Measurements from ENCODE around the gene TMEM106C. TPM values are rescaled to one million over a fixed set of nuclear protein-coding genes. Genes with fewer than 3 reads are reported as not detected.

TMEM106C gene
- total and polyA plus RNA-seq, 9 of the 15 experiments (the other 6 are each of a cell fraction or from before 2014, with no cell fraction given): 37.6 to 183 (median 57.2) TPM

- H3K27me3 ChIP-seq (ENCODE audit: control insufficient read depth in 2 of 2, insufficient read depth in 2 of 2, low read length in 2 of 2): peaks cover 49 to 81% of the 10 kb centered on the region in 2 experiments
- no peak for FAIRE-seq
- no peaks in the 10 kb centered on the region for H3K36me3 ChIP-seq (ENCODE audit: control insufficient read depth, insufficient read depth, low read length)
- no peak overlapping the region for H2AFZ ChIP-seq (ENCODE audit: low read depth, low read length)
- peak; percentile 40; the same call in 2 of the 3 replicates for ATAC-seq
- H4K20me1 ChIP-seq (replicated peaks; ENCODE audit: control insufficient read depth, insufficient read depth, low read length): 0 out of 2 replicates have a peak, but pooled peaks cover 3% of the 10 kb centered on the region
- 12% methylated on average over 18 of the region's 18 CpGs for WGBS (ENCODE audit: insufficient coverage, low coverage, missing lambda C conversion rate)
- no peak for TF ChIP-seq ZNF23 (CRISPR knock-in tag; IDR thresholded peaks at IDR 0.05)
- H3K4me2 ChIP-seq (ENCODE audit: insufficient read depth, low read length): 0 out of 2 replicates have a peak overlapping the region, but pooled peaks have one; percentile 6
- H3K9ac ChIP-seq (ENCODE audit: insufficient read depth in 1 of 2, low read depth in 2 of 2, low read length in 2 of 2): no peak overlapping the region
- no peaks in the 10 kb centered on the region for H3K9me1 ChIP-seq (ENCODE audit: control insufficient read depth, insufficient read depth, low read length)
- H3K79me2 ChIP-seq (ENCODE audit: control insufficient read depth, insufficient read depth, low read length): no peaks in the 10 kb centered on the region
- intact Hi-C loops (cut with micrococcal nuclease): no loop called here
- DNase-seq (ENCODE audit: extremely low read depth in 1 of 4, low spot score in 3 of 4): peak in 1 of 4 experiments; percentile 16
- no peaks in the 10 kb centered on the region for H3K9me3 ChIP-seq (replicated peaks; ENCODE audit: control insufficient read depth, insufficient read depth, low read depth, low read length)
- H3K27ac ChIP-seq (ENCODE audit: extremely low read depth, low read depth, low read length): no peak overlapping the region
- no peak overlapping the region for H3K4me3 ChIP-seq
- in situ Hi-C loops (cut with MboI): no loop called here
- H3K4me1 ChIP-seq (replicated peaks in 1 of 2; ENCODE audit: control insufficient read depth in 2 of 2, insufficient read depth in 2 of 2, low read length in 2 of 2): peaks cover 0 to 28% of the 10 kb centered on the region in 2 experiments; a peak in 2 of 5 replicates
- CTCF ChIA-PET (ENCODE audit: low intra/inter-chr PET ratio): no interaction called here
- BruUV-seq (replicated peaks): no TSS peak
- POLR2A ChIA-PET: no interaction called here
Observed at GRCh38 chr12:48000878-48001504, 37.6 kb downstream of the TMEM106C start.

GRCh38 chr12:48001505-48002413 is 38.4 kb downstream of the TMEM106C start:
- Histone ChIP-seq H3K36me3 (ENCODE audit: control insufficient read depth, insufficient read depth, low read length) (no peaks in the 10 kb centered on the region), H3K27me3 (ENCODE audit: control insufficient read depth in 2 of 2, insufficient read depth in 2 of 2, low read length in 2 of 2) (peaks cover 54 to 78% of the 10 kb centered on the region in 2 experiments), H3K4me1 (replicated peaks in 1 of 2; ENCODE audit: control insufficient read depth in 2 of 2, insufficient read depth in 2 of 2, low read length in 2 of 2) (peaks cover 0 to 28% of the 10 kb centered on the region in 2 experiments; a peak in 2 of 5 replicates), H3K9me3 (replicated peaks; ENCODE audit: control insufficient read depth, insufficient read depth, low read depth, low read length) (no peaks in the 10 kb centered on the region), H3K4me3 (no peak overlapping the region), H4K20me1 (replicated peaks; ENCODE audit: control insufficient read depth, insufficient read depth, low read length) (0 out of 2 replicates have a peak, but pooled peaks cover 3% of the 10 kb centered on the region), H3K9ac (ENCODE audit: insufficient read depth in 1 of 2, low read depth in 2 of 2, low read length in 2 of 2) (no peak overlapping the region), H2AFZ (ENCODE audit: low read depth, low read length) (no peak overlapping the region), H3K4me2 (ENCODE audit: insufficient read depth, low read length) (0 out of 2 replicates have a peak overlapping the region, but pooled peaks have one; percentile 6), H3K79me2 (ENCODE audit: control insufficient read depth, insufficient read depth, low read length) (no peaks in the 10 kb centered on the region), H3K27ac (ENCODE audit: extremely low read depth, low read depth, low read length) (no peak overlapping the region), H3K9me1 (ENCODE audit: control insufficient read depth, insufficient read depth, low read length) (no peaks in the 10 kb centered on the region)
- POLR2A ChIA-PET: no interaction called here
- BruUV-seq (replicated peaks): no TSS peak
- in situ Hi-C loops (cut with MboI): no loop called here
- ATAC-seq (peak; percentile 57), FAIRE-seq (no peak), DNase-seq (ENCODE audit: extremely low read depth in 1 of 4, low spot score in 3 of 4) (peak in 3 of 4 experiments; percentile 14 to 59 (median 55))
- CTCF ChIA-PET (ENCODE audit: low intra/inter-chr PET ratio): no interaction called here
- intact Hi-C loops (cut with micrococcal nuclease): no loop called here
- 11% methylated on average over 52 of the region's 57 CpGs for WGBS (ENCODE audit: insufficient coverage, low coverage, missing lambda C conversion rate)
- TF ChIP-seq, protein P1, sequence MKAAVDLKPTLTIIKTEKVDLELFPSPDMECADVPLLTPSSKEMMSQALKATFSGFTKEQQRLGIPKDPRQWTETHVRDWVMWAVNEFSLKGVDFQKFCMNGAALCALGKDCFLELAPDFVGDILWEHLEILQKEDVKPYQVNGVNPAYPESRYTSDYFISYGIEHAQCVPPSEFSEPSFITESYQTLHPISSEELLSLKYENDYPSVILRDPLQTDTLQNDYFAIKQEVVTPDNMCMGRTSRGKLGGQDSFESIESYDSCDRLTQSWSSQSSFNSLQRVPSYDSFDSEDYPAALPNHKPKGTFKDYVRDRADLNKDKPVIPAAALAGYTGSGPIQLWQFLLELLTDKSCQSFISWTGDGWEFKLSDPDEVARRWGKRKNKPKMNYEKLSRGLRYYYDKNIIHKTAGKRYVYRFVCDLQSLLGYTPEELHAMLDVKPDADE (conservative IDR thresholded peaks at IDR 0.05; ENCODE audit: control insufficient read depth, low read depth, low read length): no peak
- TF ChIP-seq GATAD2A (IDR thresholded peaks at IDR 0.05) (no peak), NRF1 (conservative IDR thresholded peaks at IDR 0.05 in 1 of 2, IDR thresholded peaks at IDR 0.05 in 1 of 2) (peak; percentile 61 to 69)
